ENCODE data around the gene SPRYD3.

Gene SPRYD3

GRCh38 chr12:53102883-53103807, 24.0 kb upstream of the SPRYD3 start, which contains the start of gene SOAT2:
SOAT2 (plus strand) TSS chr12:53103486; CDS start chr12:53103578, 92 bp downstream.
- Mint-ChIP-seq H3K36me3 (ENCODE audit: low read depth) (no peaks in the 10 kb centered on the region), H3K4me1 (peaks cover 31% of the 10 kb centered on the region), H3K4me3 (peak within 1 kb of the TSS; percentile 12 to 37 (median 35)), H3K27ac (peak within 1 kb of the TSS; percentile 83 to 96 (median 88)), H3K9me3 (peaks cover 2% of the 10 kb centered on the region), H3K27me3 (ENCODE audit: low read depth) (peaks cover 15% of the 10 kb centered on the region)
- TF ChIP-seq CTCF (IDR thresholded peaks at IDR 0.05; ENCODE audit: unreplicated experiment in 3 of 3) = no peak

GRCh38 chr12:53101931-53102781, 23.0 kb upstream of the SPRYD3 start:
- Mint-ChIP-seq H3K27me3 (ENCODE audit: low read depth) (peaks cover 18% of the 10 kb centered on the region), H3K9me3 (peaks cover under 1% of the 10 kb centered on the region), H3K4me3 (peak overlapping the region; percentile 12 to 37 (median 35)), H3K36me3 (ENCODE audit: low read depth) (no peaks in the 10 kb centered on the region), H3K27ac (peak overlapping the region; percentile 83 to 96 (median 88)), H3K4me1 (peaks cover 33% of the 10 kb centered on the region)
- no peak for TF ChIP-seq CTCF (IDR thresholded peaks at IDR 0.05; ENCODE audit: unreplicated experiment in 3 of 3)

GRCh38 chr12:53101266-53101665, 22.1 kb upstream of the SPRYD3 start:
- no peak for TF ChIP-seq CTCF (IDR thresholded peaks at IDR 0.05; ENCODE audit: unreplicated experiment in 3 of 3)
- Mint-ChIP-seq H3K4me1 (peaks cover 37% of the 10 kb centered on the region), H3K4me3 (peak overlapping the region in 2 of 3 experiments; percentile 15 to 19), H3K27me3 (ENCODE audit: low read depth) (peaks cover 27% of the 10 kb centered on the region), H3K27ac (peak overlapping the region; percentile 44 to 86 (median 79)), H3K36me3 (ENCODE audit: low read depth) (no peaks in the 10 kb centered on the region), H3K9me3 (no peaks in the 10 kb centered on the region)

GRCh38 chr12:53100466-53101151, 21.4 kb upstream of the SPRYD3 start:
- TF ChIP-seq CTCF (IDR thresholded peaks at IDR 0.05; ENCODE audit: unreplicated experiment in 3 of 3) = no peak
- Mint-ChIP-seq H3K27me3 (ENCODE audit: low read depth) (peaks cover 26% of the 10 kb centered on the region), H3K27ac (peak overlapping the region; percentile 44 to 86 (median 79)), H3K4me1 (peaks cover 40% of the 10 kb centered on the region), H3K9me3 (no peaks in the 10 kb centered on the region), H3K4me3 (no peak overlapping the region), H3K36me3 (ENCODE audit: low read depth) (no peaks in the 10 kb centered on the region)

GRCh38 chr12:53099071-53099882, 20.1 kb upstream of the SPRYD3 start:
- H3K27ac Mint-ChIP-seq = peak overlapping the region; percentile 87 to 97 (median 94)

More at GRCh38 chr12:53099071-53099882, 20.1 kb upstream of the SPRYD3 start:
- peak; percentile 95 to 98 (median 96) for TF ChIP-seq CTCF (IDR thresholded peaks at IDR 0.05; ENCODE audit: unreplicated experiment in 3 of 3)
- H3K4me1 Mint-ChIP-seq = peaks cover 42% of the 10 kb centered on the region
- peak overlapping the region; percentile 81 to 92 (median 87) for H3K4me3 Mint-ChIP-seq
- H3K9me3 Mint-ChIP-seq = no peaks in the 10 kb centered on the region
- peaks cover 28% of the 10 kb centered on the region for H3K27me3 Mint-ChIP-seq (ENCODE audit: low read depth)
- no peaks in the 10 kb centered on the region for H3K36me3 Mint-ChIP-seq (ENCODE audit: low read depth)
